Measurements from ENCODE around the gene CACHD1.

CACHD1 gene

GRCh38 chr1:64691626-64692025 lies 221.7 kb downstream of the CACHD1 start:
- TF ChIP-seq SPI1 (IDR thresholded peaks at IDR 0.05; ENCODE audit: borderline replicate concordance, low read depth) (no peak), REST (IDR thresholded peaks at IDR 0.05; ENCODE audit: insufficient replicate concordance, low read depth) (no peak), GABPA (IDR thresholded peaks at IDR 0.05; ENCODE audit: low read depth) (no peak)
- H3K4me3 ChIP-seq (replicated peaks; ENCODE audit: insufficient read depth, low read length): no peak overlapping the region
- no peak overlapping the region for H3K27ac ChIP-seq (replicated peaks)
- no peak for DNase-seq (ENCODE audit: low read depth in 1 of 2, low spot score in 1 of 2)
- peaks cover 6% of the 10 kb centered on the region for H3K27me3 ChIP-seq (ENCODE audit: insufficient read depth, poor library complexity, severe bottlenecking)

- Histone ChIP-seq H3K27ac (replicated peaks) (no peak overlapping the region), H3K27me3 (ENCODE audit: insufficient read depth, poor library complexity, severe bottlenecking) (peaks cover 6% of the 10 kb centered on the region), H3K4me3 (replicated peaks; ENCODE audit: insufficient read depth, low read length) (no peak overlapping the region)
- no peak for DNase-seq (ENCODE audit: low read depth in 1 of 2, low spot score in 1 of 2)
- TF ChIP-seq CTCF (IDR thresholded peaks at IDR 0.05; ENCODE audit: insufficient read depth, low read length): no peak
Measured at GRCh38 chr1:64692911-64693310, 223.0 kb downstream of the CACHD1 start.

GRCh38 chr1:64693406-64693805 lies 223.5 kb downstream of the CACHD1 start:
- TF ChIP-seq POLR2AphosphoS5 (IDR thresholded peaks at IDR 0.05; ENCODE audit: low read depth) (no peak), REST (IDR thresholded peaks at IDR 0.05; ENCODE audit: insufficient replicate concordance, low read depth) (no peak), CTCF (IDR thresholded peaks at IDR 0.05; ENCODE audit: insufficient read depth, low read length) (no peak), GABPA (IDR thresholded peaks at IDR 0.05; ENCODE audit: low read depth) (no peak), SPI1 (IDR thresholded peaks at IDR 0.05; ENCODE audit: borderline replicate concordance, low read depth) (no peak)
- Histone ChIP-seq H3K4me3 (replicated peaks; ENCODE audit: insufficient read depth, low read length) (no peak overlapping the region), H3K27ac (replicated peaks) (no peak overlapping the region), H3K27me3 (ENCODE audit: insufficient read depth, poor library complexity, severe bottlenecking) (peaks cover 6% of the 10 kb centered on the region)
- DNase-seq (ENCODE audit: low read depth in 1 of 2, low spot score in 1 of 2): no peak

GRCh38 chr1:64696879-64697278 lies 226.9 kb downstream of the CACHD1 start:
- Histone ChIP-seq H3K27me3 (ENCODE audit: insufficient read depth, poor library complexity, severe bottlenecking) (peaks cover 6% of the 10 kb centered on the region), H3K4me3 (replicated peaks; ENCODE audit: insufficient read depth, low read length) (no peak overlapping the region), H3K27ac (replicated peaks) (no peak overlapping the region)
- TF ChIP-seq REST (IDR thresholded peaks at IDR 0.05; ENCODE audit: insufficient replicate concordance, low read depth) (no peak), GABPA (IDR thresholded peaks at IDR 0.05; ENCODE audit: low read depth) (no peak), POLR2AphosphoS5 (IDR thresholded peaks at IDR 0.05; ENCODE audit: low read depth) (no peak), CTCF (IDR thresholded peaks at IDR 0.05; ENCODE audit: insufficient read depth, low read length) (no peak), SPI1 (IDR thresholded peaks at IDR 0.05; ENCODE audit: borderline replicate concordance, low read depth) (no peak)
- no peak for DNase-seq (ENCODE audit: low read depth in 1 of 2, low spot score in 1 of 2)

Data from HL-60 (cell line).